Measurements from ENCODE around the gene OR2F2.

The OR2F2 gene

GRCh38 chr7:143934526-143935325 is at the start of gene OR2F2:
Gene OR2F2 (plus strand): TSS chr7:143935233. CDS start chr7:143935233, 0 bp downstream.
- DNase-seq: no peak

- no peak for DNase-seq
These were observed 49.1 kb upstream of the OR2F2 start for GRCh38 chr7:143885951-143886350.

- no peak for DNase-seq
These were observed 48.1 kb upstream of the OR2F2 start for GRCh38 chr7:143886826-143887477.

GRCh38 chr7:143889068-143889467 is 46.0 kb upstream of the OR2F2 start:
- no peak for DNase-seq

- no peak for DNase-seq
These were observed 44.5 kb upstream of the OR2F2 start for GRCh38 chr7:143890558-143890957.

GRCh38 chr7:143891457-143891856 is 43.6 kb upstream of the OR2F2 start:
- DNase-seq: no peak

- no peak for DNase-seq
These were observed 42.3 kb upstream of the OR2F2 start for GRCh38 chr7:143892527-143893300.

- DNase-seq: no peak
These were observed 38.4 kb upstream of the OR2F2 start for GRCh38 chr7:143896667-143897066.

- DNase-seq: no peak
These were observed 36.2 kb upstream of the OR2F2 start for GRCh38 chr7:143898810-143899209.

- DNase-seq: peak; percentile 80
These were observed 34.7 kb upstream of the OR2F2 start for GRCh38 chr7:143900230-143900766.

GRCh38 chr7:143901332-143901667 is 33.7 kb upstream of the OR2F2 start:
- peak; percentile 86 for DNase-seq

GRCh38 chr7:143901668-143902331 is 33.2 kb upstream of the OR2F2 start, which contains the start of gene TCAF1:
Gene TCAF1 (minus strand): TSS chr7:143902176. CDS start chr7:143876608, 25,568 bp downstream.
- peak; percentile 98 for DNase-seq

GRCh38 chr7:143902332-143902899 is 32.6 kb upstream of the OR2F2 start:
- DNase-seq: no peak

GRCh38 chr7:143905509-143905908 is 29.5 kb upstream of the OR2F2 start:
- no peak for DNase-seq

- DNase-seq: no peak
These were observed 28.9 kb upstream of the OR2F2 start for GRCh38 chr7:143906151-143906550.

GRCh38 chr7:143906895-143907294 is 28.1 kb upstream of the OR2F2 start:
- DNase-seq: peak; percentile 84

- no peak for DNase-seq
These were observed 26.9 kb upstream of the OR2F2 start for GRCh38 chr7:143908120-143908519.

- DNase-seq: no peak
These were observed 25.2 kb upstream of the OR2F2 start for GRCh38 chr7:143909863-143910262.

GRCh38 chr7:143910473-143911248 is 24.4 kb upstream of the OR2F2 start:
- DNase-seq: no peak

GRCh38 chr7:143913945-143914615 is 21.0 kb upstream of the OR2F2 start:
- no peak for DNase-seq
